Uterus (tissue), 2 donors: ENCODE measurements around the gene KRT4.

Experiments used
- POLR2A ChIP-seq, 2 donors: fragments of 450-650 bp; IDR thresholded peaks; one replicate each; pipeline ENCODE4 v1.6.1; 2016; ENCODE audit warnings: antibody characterized with exemption in 2 of 2, mild to moderate bottlenecking in 1 of 2, moderate library complexity in 1 of 2
- TF ChIP-seq, protein P1 (sequence below), 4 experiments: fragments of 200-600 bp in 2 of 4; fragments of 450-650 bp in 2 of 4; sonication (generic) in 2 of 4; IDR thresholded peaks; one replicate each; pipeline ENCODE4 v1.5.1; 2016 to 2019; ENCODE audit warnings: antibody characterized with exemption in 4 of 4, mild to moderate bottlenecking in 2 of 4, moderate library complexity in 1 of 4

DNA sequence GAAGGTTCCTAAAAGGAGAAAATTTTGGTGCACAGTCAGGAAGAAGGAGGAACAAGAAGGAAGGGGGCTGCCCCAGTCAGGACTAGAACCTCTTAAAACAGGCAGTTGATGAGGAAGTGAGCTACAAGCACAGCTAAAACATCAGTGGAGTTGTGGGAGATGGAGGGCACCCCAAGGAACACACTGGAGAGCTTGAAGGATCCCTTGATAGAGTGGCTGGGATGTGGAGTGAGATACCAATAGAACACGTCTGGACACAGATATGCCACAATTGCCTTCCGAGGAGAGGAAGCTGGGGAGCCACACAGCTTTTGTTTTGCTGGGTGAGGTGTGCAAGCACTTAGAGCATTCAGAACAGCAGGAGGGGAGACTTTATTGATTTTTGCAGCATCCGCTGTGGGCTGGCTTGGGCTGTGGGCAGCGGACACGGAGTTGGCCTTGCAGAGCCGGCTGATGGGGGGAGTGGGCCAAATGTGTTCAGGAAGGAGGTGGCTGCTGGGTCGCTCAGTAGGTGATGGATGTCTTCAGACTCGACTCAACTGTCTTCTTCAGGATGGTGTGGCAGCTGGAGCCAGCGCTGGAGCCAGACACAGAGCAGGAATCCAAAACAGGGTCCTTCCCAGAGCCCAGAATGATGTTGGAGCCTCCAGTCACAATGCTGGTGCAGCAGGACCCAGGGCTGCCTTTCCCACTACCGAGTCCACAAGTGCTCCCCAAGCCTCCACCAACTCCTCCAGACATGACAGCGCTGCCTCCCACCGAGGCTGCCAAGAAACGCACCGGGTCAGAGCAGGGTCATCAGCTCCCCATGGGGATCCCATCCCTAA, 24.9 kb upstream of the KRT4 start:
- TF ChIP-seq, protein P1, sequence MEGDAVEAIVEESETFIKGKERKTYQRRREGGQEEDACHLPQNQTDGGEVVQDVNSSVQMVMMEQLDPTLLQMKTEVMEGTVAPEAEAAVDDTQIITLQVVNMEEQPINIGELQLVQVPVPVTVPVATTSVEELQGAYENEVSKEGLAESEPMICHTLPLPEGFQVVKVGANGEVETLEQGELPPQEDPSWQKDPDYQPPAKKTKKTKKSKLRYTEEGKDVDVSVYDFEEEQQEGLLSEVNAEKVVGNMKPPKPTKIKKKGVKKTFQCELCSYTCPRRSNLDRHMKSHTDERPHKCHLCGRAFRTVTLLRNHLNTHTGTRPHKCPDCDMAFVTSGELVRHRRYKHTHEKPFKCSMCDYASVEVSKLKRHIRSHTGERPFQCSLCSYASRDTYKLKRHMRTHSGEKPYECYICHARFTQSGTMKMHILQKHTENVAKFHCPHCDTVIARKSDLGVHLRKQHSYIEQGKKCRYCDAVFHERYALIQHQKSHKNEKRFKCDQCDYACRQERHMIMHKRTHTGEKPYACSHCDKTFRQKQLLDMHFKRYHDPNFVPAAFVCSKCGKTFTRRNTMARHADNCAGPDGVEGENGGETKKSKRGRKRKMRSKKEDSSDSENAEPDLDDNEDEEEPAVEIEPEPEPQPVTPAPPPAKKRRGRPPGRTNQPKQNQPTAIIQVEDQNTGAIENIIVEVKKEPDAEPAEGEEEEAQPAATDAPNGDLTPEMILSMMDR (IDR thresholded peaks at IDR 0.05): no peak
- TF ChIP-seq POLR2A (IDR thresholded peaks at IDR 0.05): no peak
